HG03060 (cell line): ENCODE measurements around the gene LINC00632.
"Not testable (repeated sequence)": the region's sequence is repeated elsewhere in the genome, so short reads cannot be mapped to it uniquely, and the experiment has no call there.

ENCODE experiments used
- ATAC-seq: cut with Tn5 transposase; IDR thresholded peaks from one replicate; pipeline ENCODE4 v1.9.1; 2021; ENCODE audit warnings: low read depth, moderate number of reproducible peaks; ENCODE audit not compliant: unreplicated experiment

Gene LINC00632

GRCh38 chrX:140709421-140709846 lies at the start of gene LINC00632:
Gene LINC00632 (plus strand): TSS chrX:140709759.
- no peak for ATAC-seq

DNA sequence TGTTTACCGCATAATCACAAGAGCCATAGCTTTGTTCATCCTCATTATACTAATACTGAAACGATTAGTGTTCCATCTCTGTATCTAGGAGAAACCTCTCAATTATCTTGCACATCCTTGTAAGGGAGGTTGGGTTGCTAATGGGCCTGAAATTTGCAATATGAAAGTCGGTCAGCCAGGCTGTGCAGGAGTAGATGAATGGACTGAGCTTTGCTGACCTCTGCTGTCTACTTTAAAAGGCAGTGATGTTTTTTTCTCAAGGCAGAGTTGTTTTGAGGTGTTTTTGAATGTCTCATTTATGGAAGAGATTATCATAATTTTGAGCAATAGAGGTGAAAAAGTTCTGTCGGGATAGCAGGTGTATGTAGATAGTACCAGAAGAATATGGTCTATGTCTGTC lies 47.9 kb upstream of the LINC00632 start:
- ATAC-seq = no peak

- ATAC-seq = no peak
Observed at GRCh38 chrX:140664939-140665338, 44.6 kb upstream of the LINC00632 start.

- ATAC-seq = no peak
Observed at GRCh38 chrX:140672840-140673731, 36.5 kb upstream of the LINC00632 start.

- ATAC-seq = no peak
Observed at GRCh38 chrX:140687706-140688105, 21.9 kb upstream of the LINC00632 start.

- ATAC-seq = not testable (repeated sequence)
Observed at GRCh38 chrX:140691596-140691995, 18.0 kb upstream of the LINC00632 start.

DNA sequence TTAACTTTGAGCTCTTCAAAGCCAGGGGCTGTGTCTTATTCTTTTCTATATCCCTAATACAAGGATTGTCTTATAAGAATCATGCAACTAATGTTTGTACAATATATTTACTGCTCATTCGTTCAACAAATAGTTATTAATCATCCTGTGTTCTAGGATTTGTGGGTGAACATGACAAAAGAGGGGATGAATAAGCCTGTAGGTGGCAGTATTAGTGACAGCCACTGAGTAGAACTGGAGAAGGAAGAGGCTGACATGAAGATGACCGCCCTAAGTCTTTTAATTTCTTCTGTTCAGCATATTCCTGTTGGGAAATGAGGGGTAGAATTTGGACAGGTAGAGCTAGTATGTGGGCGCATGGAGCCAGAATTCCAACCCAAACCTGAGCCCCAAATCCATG lies 11.9 kb upstream of the LINC00632 start:
- no peak for ATAC-seq

- no peak for ATAC-seq
Observed at GRCh38 chrX:140701480-140701879, 8.1 kb upstream of the LINC00632 start.

- ATAC-seq = no peak
Observed at GRCh38 chrX:140710710-140711109, 1.2 kb downstream of the LINC00632 start.

DNA sequence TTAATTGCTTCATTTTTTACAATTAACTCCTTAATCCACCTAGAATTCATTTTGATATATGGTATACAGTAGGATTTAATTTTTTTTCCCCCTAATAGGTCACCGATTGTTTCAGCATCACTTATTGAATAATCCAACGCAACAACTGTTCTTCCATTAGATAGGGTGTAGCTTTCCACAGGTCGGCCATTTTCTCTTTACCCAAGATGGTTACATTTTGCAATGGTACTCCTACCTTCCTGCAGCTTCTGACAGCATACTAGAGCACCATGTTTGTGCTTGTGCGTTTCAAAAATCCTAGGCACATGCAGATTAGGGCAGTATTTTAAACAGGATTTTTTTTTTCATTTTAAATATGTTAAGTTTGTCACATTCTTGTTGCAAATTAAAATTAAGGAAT lies 2.3 kb downstream of the LINC00632 start:
- ATAC-seq = no peak

GRCh38 chrX:140712413-140713173 lies 3.0 kb downstream of the LINC00632 start:
- ATAC-seq = no peak

DNA sequence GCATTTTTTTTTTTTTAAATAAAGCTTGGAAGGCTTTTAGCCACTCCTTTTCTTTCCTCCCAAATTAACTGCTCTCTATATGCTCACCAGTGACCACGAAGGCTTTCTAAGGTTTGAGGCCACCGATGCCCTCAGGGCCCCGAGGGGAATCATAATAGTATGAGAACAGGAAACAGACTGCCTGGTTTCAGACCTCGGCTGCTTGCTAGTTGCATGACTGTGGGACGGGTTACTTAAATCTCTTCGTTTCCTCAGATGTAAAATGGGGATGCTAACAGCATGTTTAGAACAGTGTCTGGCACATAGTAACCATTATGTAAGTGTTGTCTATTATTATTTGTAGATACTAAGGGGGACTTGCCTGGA lies 3.6 kb downstream of the LINC00632 start:
- ATAC-seq = no peak

DNA sequence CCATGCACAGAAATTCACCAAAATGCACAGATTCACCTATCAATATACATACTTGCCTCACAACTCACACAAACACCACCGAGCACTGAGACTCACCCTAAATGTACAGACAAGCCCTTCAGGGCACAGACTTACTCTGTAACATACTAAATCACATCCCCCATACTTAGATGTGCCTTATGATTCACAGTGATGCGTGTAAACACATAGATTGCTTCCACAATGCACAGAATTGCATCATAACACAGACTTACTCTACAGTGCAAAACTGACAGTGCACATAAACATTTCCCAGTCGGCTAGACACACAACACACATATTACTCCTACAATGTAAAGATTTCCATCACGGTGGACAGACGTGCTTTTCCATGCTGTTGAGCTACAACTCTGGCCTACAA lies 6.2 kb downstream of the LINC00632 start:
- ATAC-seq = no peak

DNA sequence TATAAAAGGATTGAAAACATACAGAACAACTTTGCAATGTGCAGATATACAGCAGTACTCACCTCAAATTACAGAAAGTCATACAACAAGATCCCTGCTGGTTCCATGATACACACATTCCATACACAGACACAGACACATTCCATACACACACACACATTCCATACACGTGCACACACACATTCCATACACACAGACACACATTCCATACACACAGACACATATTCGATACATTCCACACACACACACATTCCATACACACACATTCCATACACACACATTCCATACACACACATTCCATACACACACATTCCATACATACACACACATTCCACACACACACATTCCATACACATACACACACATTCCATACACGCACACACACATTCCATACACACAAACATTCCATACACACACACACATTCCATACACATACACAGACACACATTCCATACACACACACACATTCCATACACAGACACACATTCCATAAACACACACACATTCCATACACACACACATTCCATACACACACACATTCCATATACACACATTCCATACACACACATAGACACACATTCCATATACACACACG lies 13.7 kb downstream of the LINC00632 start:
- ATAC-seq = no peak

- no peak for ATAC-seq
Observed at GRCh38 chrX:140724309-140724708, 14.8 kb downstream of the LINC00632 start.

DNA sequence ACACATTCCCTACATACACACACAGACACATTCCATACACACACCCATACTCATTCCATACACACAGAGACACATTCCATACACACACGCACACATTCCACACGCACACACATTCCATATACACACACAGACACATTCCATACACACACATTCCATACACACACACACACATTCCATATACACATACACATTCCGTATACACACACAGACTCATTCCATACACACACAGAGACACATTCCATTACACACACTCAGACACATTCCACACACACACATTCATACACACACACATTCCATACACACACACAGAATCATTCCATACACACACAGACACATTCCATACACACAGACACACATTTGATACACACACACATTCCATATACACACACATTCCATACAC lies 15.2 kb downstream of the LINC00632 start:
- no peak for ATAC-seq

DNA sequence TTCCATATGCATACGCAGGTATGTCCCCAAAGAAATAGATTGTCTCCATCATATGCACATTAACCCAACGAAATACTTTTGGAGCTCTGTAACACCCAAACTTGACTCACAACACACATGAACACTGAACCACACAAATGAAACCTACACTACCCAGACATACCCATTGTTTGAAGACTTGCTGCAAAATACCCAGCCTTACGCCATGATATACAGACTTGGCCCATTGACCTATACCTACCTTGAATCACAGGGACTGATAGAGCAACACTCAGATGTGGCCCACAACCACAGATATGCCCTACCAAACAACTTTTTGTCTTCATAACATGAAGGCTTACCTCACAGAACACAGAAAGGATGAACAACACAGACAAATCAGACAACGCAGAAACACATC lies 15.9 kb downstream of the LINC00632 start:
- no peak for ATAC-seq

GRCh38 chrX:140733766-140734342 lies 24.3 kb downstream of the LINC00632 start:
- peak; percentile 55 for ATAC-seq

- ATAC-seq = no peak
Observed at GRCh38 chrX:140744085-140744484, 34.5 kb downstream of the LINC00632 start.

DNA sequence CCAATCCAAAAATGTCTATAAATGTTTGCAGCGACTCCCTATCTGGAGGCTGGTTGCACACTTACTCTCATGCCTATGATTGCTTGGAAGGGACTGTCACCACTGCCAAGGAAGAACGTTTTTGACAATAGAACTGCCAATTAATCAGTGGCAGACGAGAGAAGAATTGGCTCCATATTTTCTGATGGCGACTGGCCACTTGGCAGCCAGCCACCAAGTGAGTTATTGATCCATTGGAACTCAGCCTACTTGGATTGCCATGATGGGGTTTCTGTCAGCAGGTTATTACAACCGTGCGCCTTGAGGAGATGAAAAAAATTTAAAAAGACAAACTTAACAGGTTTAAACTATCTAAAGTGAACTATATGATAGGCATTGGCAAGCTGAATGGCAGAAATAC lies 47.4 kb downstream of the LINC00632 start:
- no peak for ATAC-seq

- ATAC-seq = peak; percentile 67
Observed at GRCh38 chrX:140762061-140762460, 52.5 kb downstream of the LINC00632 start.
